Gastroesophageal sphincter (tissue), 3 donors: ENCODE results near the gene CFC1.
"Not testable (repeated sequence)": the region's sequence is repeated elsewhere in the genome, so short reads cannot be mapped to it uniquely, and the experiment has no call there.

Source experiments
- CTCF ChIP-seq, 4 experiments: fragments of 200-600 bp in 2 of 4; fragments of 450-650 bp in 2 of 4; sonication (generic) in 1 of 4; IDR thresholded peaks; one replicate each; pipeline ENCODE4 v1.5.1; 2017 to 2019; ENCODE audit warnings: antibody characterized with exemption in 4 of 4, mild to moderate bottlenecking in 2 of 4, moderate library complexity in 2 of 4
- POLR2A ChIP-seq, 2 donors: fragments of 450-650 bp; IDR thresholded peaks; one replicate each; pipeline ENCODE4 v1.6.1; 2017; ENCODE audit warnings: antibody characterized with exemption in 2 of 2, mild to moderate bottlenecking in 2 of 2, moderate library complexity in 1 of 2

GRCh38 chr2:130584726-130585125 lies 14.6 kb downstream of the CFC1 start:
- not testable (repeated sequence) for TF ChIP-seq POLR2A, CTCF (IDR thresholded peaks at IDR 0.05)
